ENCODE data around the gene NCF2.

DNA sequence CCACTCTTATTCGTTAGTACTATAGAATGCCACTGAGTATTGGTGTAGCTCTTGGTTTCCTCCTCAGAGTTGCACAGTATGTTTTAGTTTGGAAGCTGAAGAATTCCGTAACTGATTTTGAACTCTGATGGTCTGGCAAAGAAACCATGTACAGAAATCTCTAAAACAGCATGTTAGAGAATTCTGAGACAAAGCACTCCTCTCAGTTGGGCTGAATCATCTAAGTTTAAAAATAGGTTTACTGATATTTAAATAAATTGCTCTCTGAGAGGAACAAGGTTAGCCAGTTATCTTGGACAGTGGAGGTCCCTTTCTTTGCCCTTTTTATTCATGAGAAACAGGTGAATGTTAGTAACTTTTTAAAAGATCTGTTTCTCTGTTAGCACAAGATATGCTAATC lies 43.8 kb downstream of the NCF2 start:
- TF ChIP-seq, protein P1, sequence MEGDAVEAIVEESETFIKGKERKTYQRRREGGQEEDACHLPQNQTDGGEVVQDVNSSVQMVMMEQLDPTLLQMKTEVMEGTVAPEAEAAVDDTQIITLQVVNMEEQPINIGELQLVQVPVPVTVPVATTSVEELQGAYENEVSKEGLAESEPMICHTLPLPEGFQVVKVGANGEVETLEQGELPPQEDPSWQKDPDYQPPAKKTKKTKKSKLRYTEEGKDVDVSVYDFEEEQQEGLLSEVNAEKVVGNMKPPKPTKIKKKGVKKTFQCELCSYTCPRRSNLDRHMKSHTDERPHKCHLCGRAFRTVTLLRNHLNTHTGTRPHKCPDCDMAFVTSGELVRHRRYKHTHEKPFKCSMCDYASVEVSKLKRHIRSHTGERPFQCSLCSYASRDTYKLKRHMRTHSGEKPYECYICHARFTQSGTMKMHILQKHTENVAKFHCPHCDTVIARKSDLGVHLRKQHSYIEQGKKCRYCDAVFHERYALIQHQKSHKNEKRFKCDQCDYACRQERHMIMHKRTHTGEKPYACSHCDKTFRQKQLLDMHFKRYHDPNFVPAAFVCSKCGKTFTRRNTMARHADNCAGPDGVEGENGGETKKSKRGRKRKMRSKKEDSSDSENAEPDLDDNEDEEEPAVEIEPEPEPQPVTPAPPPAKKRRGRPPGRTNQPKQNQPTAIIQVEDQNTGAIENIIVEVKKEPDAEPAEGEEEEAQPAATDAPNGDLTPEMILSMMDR (IDR thresholded peaks at IDR 0.05; ENCODE audit: insufficient read depth, low read length): no peak
- TF ChIP-seq, protein P2, sequence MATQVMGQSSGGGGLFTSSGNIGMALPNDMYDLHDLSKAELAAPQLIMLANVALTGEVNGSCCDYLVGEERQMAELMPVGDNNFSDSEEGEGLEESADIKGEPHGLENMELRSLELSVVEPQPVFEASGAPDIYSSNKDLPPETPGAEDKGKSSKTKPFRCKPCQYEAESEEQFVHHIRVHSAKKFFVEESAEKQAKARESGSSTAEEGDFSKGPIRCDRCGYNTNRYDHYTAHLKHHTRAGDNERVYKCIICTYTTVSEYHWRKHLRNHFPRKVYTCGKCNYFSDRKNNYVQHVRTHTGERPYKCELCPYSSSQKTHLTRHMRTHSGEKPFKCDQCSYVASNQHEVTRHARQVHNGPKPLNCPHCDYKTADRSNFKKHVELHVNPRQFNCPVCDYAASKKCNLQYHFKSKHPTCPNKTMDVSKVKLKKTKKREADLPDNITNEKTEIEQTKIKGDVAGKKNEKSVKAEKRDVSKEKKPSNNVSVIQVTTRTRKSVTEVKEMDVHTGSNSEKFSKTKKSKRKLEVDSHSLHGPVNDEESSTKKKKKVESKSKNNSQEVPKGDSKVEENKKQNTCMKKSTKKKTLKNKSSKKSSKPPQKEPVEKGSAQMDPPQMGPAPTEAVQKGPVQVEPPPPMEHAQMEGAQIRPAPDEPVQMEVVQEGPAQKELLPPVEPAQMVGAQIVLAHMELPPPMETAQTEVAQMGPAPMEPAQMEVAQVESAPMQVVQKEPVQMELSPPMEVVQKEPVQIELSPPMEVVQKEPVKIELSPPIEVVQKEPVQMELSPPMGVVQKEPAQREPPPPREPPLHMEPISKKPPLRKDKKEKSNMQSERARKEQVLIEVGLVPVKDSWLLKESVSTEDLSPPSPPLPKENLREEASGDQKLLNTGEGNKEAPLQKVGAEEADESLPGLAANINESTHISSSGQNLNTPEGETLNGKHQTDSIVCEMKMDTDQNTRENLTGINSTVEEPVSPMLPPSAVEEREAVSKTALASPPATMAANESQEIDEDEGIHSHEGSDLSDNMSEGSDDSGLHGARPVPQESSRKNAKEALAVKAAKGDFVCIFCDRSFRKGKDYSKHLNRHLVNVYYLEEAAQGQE (IDR thresholded peaks at IDR 0.05; ENCODE audit: insufficient replicate concordance, low read depth): no peak
- TF ChIP-seq POLR2AphosphoS5 (IDR thresholded peaks at IDR 0.05; ENCODE audit: low read depth) (no peak), GABPA (IDR thresholded peaks at IDR 0.05; ENCODE audit: low read depth) (no peak)
